Calu3 (cell line): Measurements from ENCODE around the gene VANGL1. TPM values are rescaled to one million over a fixed set of nuclear protein-coding genes. Genes with fewer than 3 reads are reported as not detected.

ENCODE experiments used
- BruUV-seq: library from RNA; stranded (reverse); fragments of 400-500 nt; replicated peaks from 2 replicates; lab custom pipeline; 2021; lab: Mats Ljungman, UMichigan
- CTCF ChIA-PET: fragments of 300-600 bp; sonication (Branson Sonifier 250); formaldehyde crosslinking; loops from one replicate; lab custom pipeline; 2022; ENCODE audit warnings: antibody characterized with exemption; lab: Charles Lee
- DNase-seq: peaks from one replicate; pipeline ENCODE4 v3.0.0; 2022
- H3K27ac Mint-ChIP-seq: one replicate; pipeline ENCODE4 v1.8.0; 2022; ENCODE audit warnings: mixed read lengths; ENCODE audit not compliant: unreplicated experiment
- H3K27me3 Mint-ChIP-seq: one replicate; pipeline ENCODE4 v1.8.0; 2022; ENCODE audit warnings: mixed read lengths; ENCODE audit not compliant: unreplicated experiment
- H3K36me3 Mint-ChIP-seq: one replicate; pipeline ENCODE4 v1.8.0; 2022; ENCODE audit warnings: mild to moderate bottlenecking, moderate library complexity, mixed read lengths; ENCODE audit not compliant: insufficient read depth, unreplicated experiment
- H3K4me1 Mint-ChIP-seq: one replicate; pipeline ENCODE4 v1.8.0; 2022; ENCODE audit warnings: mild to moderate bottlenecking, low read depth, mixed read lengths; ENCODE audit not compliant: unreplicated experiment
- H3K4me3 Mint-ChIP-seq: one replicate; pipeline ENCODE4 v1.8.0; 2022; ENCODE audit warnings: mild to moderate bottlenecking, low read depth, moderate library complexity, mixed read lengths; ENCODE audit not compliant: unreplicated experiment
- H3K9me3 Mint-ChIP-seq: one replicate; pipeline ENCODE4 v1.8.0; 2022; ENCODE audit warnings: low read depth, mixed read lengths; ENCODE audit not compliant: unreplicated experiment
- CTCF ChIP-seq: fragments of 200-600 bp; IDR thresholded peaks from one replicate; pipeline ENCODE4 v1.8.0; 2022; ENCODE audit warnings: antibody characterized with exemption; ENCODE audit not compliant: unreplicated experiment
- intact Hi-C: fragments of 100-400 bp; cut with micrococcal nuclease; formaldehyde crosslinking; loops from one replicate; pipeline ENCODE4 v1.10.0; 2022; ENCODE audit not compliant: unreplicated experiment
- total RNA-seq: library from RNA; stranded (reverse); gene quantifications from 2 replicates; pipeline ENCODE4 v1.2.3, GENCODE V29; 2022

Gene VANGL1
- total RNA-seq, 1 experiment from 2014 or later = 22.4 TPM

GRCh38 chr1:115671176-115671934, 29.6 kb downstream of the VANGL1 start:
- Mint-ChIP-seq H3K4me3 (no peak overlapping the region), H3K27me3 (no peaks in the 10 kb centered on the region), H3K9me3 (no peaks in the 10 kb centered on the region), H3K36me3 (no peaks in the 10 kb centered on the region), H3K4me1 (peaks cover 31% of the 10 kb centered on the region), H3K27ac (peak overlapping the region; percentile 56)
- intact Hi-C loops = no loop called here
- BruUV-seq = no TSS peak
- CTCF ChIA-PET = no interaction called here
- peak; percentile 59 for DNase-seq
- TF ChIP-seq CTCF = no peak

- TF ChIP-seq CTCF = no peak
- H3K4me3 Mint-ChIP-seq = no peak overlapping the region
- no peaks in the 10 kb centered on the region for H3K9me3 Mint-ChIP-seq
- peaks cover 31% of the 10 kb centered on the region for H3K4me1 Mint-ChIP-seq
- H3K36me3 Mint-ChIP-seq = no peaks in the 10 kb centered on the region
- CTCF ChIA-PET = no interaction called here
- intact Hi-C loops = no loop called here
- BruUV-seq = no TSS peak
- no peak for DNase-seq
- H3K27me3 Mint-ChIP-seq = no peaks in the 10 kb centered on the region
- no peak overlapping the region for H3K27ac Mint-ChIP-seq
Observed at GRCh38 chr1:115672224-115673009, 30.6 kb downstream of the VANGL1 start.

GRCh38 chr1:115676498-115677181, 34.9 kb downstream of the VANGL1 start:
- DNase-seq = no peak
- no peak overlapping the region for H3K27ac Mint-ChIP-seq
- no peaks in the 10 kb centered on the region for H3K9me3 Mint-ChIP-seq
- no peak overlapping the region for H3K4me3 Mint-ChIP-seq
- no TSS peak for BruUV-seq
- intact Hi-C loops = no loop called here
- peaks cover 5% of the 10 kb centered on the region for H3K36me3 Mint-ChIP-seq
- CTCF ChIA-PET = no interaction called here
- TF ChIP-seq CTCF = no peak
- H3K4me1 Mint-ChIP-seq = no peaks in the 10 kb centered on the region
- H3K27me3 Mint-ChIP-seq = no peaks in the 10 kb centered on the region

DNA sequence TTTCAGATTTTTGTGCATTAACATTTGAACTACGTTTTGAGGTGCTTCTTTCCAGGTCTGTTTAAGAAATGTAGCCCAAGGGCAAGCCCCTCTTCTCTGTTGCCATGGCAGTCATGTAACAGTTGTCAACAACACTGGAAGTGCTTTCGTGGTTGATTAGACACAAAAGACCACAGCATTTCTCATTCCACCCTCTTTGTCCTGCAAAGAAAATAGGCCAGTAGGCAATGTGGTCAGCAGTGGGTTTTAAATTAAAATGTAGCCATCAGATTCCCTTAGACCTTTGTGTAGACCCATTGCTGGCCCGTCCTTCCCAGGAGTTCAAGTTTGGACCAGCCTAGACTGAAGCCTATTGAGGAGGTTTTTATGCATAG, 35.4 kb downstream of the VANGL1 start:
- H3K4me3 Mint-ChIP-seq = no peak overlapping the region
- CTCF ChIA-PET = no interaction called here
- no peaks in the 10 kb centered on the region for H3K9me3 Mint-ChIP-seq
- no peak overlapping the region for H3K27ac Mint-ChIP-seq
- intact Hi-C loops = no loop called here
- BruUV-seq = no TSS peak
- H3K36me3 Mint-ChIP-seq = peaks cover 5% of the 10 kb centered on the region
- no peak for DNase-seq
- no peaks in the 10 kb centered on the region for H3K27me3 Mint-ChIP-seq
- no peak for TF ChIP-seq CTCF
- H3K4me1 Mint-ChIP-seq = no peaks in the 10 kb centered on the region
